HG03558 (cell line): ENCODE results near the gene FRMD5.

Experiments used
- ATAC-seq: cut with Tn5 transposase; IDR thresholded peaks from one replicate; pipeline ENCODE4 v1.9.1; 2021; ENCODE audit warnings: moderate number of reproducible peaks; ENCODE audit not compliant: unreplicated experiment; ENCODE audit errors: extremely low read depth

Gene FRMD5

DNA sequence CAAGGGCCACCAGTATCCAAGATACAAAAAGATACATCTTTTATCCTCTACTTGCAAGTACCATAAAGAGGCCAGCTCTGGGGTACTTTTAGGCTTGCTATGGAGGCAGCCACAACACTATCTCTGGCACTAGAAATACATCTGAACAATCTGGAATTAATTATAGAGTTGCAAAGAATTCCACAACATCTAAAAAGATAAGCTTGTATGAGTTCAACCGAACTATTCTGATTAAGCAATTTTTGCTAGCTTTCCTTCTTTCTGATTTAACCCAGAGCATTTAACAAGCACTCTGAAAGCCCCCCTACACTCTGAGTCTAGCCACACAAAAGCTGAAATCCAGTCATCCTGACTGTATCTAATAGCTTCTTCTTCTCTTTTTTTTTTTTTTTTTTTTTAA is 95.4 kb downstream of the FRMD5 start:
- ATAC-seq = no peak

GRCh38 chr15:44097552-44097951 is 97.5 kb downstream of the FRMD5 start:
- ATAC-seq = no peak

DNA sequence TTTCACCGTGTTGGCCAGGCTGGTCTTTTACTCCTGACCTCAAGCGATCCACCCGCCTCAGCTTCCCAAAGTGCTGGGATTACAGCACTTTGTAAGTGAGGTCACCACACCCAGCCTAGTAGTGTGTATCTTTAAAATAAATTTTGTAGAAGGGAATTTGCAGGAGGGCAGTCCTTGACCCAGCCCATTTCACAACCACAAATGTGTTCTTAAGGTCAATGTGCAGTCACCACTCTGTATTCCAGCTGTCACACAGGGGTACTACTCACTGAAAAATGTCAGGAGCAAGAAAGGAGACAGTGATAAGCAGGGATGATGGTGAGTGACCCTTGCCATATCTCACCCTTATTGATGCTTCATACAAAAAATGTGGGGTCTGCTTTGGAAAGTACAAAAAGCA is 98.5 kb downstream of the FRMD5 start:
- ATAC-seq = no peak

- no peak for ATAC-seq
Measured at GRCh38 chr15:44094781-44095180, 100.3 kb downstream of the FRMD5 start.

DNA sequence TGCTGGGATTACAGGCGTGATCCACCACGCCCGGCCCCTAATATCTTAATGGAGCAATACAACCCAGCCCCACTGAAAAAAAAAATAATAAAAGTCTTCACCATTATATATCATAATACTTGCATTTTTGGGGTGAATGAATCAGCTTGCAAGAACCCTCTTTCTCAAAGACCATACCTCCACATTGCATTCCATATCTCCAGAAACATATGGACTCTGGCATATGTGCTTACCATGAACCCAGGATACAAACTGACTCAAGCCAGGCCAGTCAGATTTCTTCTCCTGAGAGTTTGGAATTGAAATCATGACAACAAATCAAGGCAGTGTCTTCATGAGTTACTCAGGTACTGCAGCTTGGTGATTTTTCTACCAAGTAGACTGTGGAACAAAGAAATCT is 101.2 kb downstream of the FRMD5 start:
- no peak for ATAC-seq

DNA sequence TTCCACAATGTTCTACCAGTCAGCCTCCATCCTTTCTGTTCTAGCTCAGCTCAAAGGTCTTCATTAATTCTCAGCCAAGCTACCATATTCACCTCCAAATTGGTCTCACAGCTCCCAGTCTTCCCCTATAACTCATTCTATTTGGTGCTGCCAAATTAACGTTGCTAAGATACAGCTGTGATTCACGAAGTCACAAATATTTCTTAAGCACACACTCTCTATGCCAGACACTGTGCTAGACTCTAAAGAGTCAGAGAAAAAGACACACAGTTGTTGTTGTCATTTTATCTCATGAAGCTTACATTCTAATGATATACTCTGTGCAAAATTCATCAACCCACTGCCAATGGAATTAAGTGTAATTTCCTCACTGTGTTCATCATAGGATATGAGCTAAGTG is 102.8 kb downstream of the FRMD5 start:
- ATAC-seq = no peak

DNA sequence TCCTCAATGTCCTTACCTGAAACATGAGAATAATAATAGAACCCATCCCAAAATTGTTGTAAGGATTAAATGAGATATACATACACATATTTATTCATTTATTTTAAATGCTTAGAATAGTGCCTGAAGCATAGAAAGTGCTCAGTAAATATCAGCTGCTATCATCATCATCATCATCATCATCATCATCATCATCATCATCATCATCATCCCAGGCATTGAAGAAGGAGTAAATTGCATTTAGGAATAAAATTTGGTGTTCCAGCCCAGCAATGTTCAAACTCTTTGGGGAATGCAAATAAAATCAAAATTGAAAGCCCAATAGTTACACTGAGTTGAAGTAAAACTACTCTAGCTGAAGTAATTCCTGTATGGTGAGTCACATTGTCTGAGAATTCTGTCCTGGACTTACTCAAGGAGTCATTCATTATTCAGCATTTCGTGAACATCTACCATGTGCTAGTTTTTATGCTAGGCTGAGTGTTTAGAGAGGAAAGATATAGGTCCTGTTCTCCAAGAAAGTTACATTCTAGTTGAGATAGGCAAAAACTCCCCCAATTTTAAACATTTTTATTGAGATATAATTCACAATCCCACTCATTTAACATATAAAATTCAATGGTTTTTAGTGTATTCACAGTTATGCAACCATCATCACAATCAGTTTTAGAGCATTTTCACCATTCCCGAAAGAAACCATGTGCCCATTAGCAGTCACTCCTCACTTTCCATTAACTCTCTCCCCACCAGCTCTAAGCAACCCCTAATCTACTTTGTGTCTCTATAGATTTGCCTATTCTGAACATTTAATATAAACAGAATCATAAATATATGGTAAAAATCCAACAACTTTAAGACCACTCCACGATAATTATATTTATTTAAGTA is 107.2 kb downstream of the FRMD5 start:
- no peak for ATAC-seq

DNA sequence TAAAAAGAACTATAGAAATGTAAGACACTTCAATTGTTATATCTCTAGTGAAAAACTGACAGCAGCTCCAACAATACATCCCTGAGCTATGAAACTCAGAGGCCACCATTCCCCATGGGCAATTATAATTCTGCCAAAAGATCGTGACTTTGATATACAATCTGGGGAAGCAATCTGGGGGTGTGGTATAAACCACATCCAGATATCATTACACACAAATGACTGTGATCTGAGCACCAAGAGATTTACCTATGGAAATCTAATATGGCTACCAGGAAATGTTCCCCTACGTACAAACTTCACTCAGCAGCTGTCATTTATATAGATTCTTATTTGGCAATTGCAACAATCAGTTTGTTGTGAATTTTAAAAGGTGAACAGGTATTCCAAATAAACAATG is 110.3 kb downstream of the FRMD5 start:
- no peak for ATAC-seq

GRCh38 chr15:44084171-44084570 is 110.9 kb downstream of the FRMD5 start:
- no peak for ATAC-seq

DNA sequence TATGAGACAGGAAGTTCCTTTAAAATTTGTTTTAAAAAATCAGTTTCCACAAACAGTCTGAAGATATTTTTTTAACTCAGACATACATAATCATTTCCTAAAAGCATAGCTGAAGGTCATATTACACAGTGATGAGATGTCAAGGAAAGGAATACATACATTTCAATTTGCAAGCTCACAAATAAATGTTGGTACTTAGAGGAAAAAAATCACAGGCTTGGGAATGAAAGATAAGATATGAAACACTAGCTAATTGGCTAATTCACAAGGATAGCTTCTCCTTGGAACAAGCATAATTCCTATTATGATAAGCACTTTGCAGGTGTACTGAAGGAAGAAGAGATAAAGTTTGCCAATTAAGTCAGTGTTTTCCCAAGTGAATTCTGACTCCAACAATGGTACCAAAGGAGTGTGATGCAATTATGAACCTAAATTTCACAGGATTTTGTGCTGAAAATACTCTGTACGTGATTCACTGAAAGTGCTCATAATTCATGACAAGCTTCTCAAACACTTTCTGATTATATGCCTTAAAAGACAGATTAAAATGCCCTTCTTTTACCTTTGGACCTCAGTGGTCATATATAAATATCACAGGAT is 112.4 kb downstream of the FRMD5 start:
- ATAC-seq = no peak

GRCh38 chr15:44081026-44082013 is 113.8 kb downstream of the FRMD5 start:
- no peak for ATAC-seq

DNA sequence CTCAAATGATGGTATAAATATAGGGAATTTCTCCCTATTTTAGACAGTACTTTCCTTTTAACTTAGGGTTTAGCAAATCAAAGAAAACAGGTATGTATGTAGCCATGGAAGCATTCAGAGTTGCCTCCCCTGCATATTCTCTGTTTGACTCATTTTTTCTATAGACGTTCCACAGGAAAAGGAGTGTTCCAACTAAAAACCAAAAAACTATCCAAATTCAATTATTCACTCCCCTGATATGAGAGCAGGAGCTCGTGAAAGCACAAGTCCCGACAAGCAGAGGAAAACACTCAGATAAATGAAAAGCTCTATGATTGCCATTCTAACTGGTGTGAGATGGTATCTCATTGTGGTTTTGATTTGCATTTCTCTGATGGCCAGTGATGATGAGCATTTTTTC is 119.5 kb downstream of the FRMD5 start:
- ATAC-seq = no peak

GRCh38 chr15:44069489-44069888 is 125.6 kb downstream of the FRMD5 start:
- no peak for ATAC-seq

DNA sequence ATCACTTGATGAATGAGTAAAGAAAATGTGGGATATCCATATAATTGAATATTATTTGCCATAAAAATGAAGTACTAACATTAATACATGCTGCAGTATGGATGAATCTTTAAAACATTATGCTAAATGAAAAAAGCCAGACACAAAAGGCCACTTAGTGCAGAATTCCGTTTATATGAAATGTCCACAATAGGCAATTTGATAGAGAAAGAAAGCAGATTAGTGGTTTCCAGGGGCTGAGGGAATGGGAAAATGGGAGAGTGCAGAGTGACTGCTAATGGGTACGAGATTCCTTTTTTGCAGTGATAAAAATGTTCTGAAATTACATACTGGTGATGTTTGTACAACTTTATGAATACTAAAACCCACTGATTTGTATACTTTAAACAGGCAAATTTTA is 126.7 kb downstream of the FRMD5 start:
- no peak for ATAC-seq

DNA sequence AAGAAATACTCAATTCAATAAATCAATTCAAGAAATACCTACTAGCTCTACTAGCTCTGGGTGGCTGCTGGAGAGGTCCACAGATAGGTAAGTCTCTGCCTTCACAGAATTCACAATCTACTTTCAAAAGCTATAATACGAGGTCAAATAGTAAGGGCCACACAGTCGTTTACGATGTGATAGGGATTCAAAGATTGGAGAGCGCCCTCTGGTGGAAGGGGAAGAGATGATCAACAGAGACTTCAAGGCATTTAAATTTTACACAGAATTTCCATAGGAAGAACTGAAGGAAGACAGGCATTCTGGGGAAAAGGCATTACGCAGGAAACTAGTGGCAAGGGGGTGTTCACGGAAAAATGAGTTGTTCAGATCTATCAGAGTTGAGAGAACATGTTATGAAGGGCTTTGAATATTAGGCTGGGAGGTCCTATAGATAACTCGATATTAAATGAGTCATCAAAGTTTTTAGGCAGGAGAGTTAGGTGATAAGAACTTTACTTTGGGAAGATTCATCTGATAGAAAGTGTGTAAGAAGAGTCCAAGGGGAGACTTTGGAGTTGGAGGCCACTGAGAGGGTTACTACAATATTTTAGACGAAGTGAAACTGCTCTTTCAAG is 128.8 kb downstream of the FRMD5 start:
- no peak for ATAC-seq

- ATAC-seq = no peak
Measured at GRCh38 chr15:44064706-44065105, 130.4 kb downstream of the FRMD5 start.

DNA sequence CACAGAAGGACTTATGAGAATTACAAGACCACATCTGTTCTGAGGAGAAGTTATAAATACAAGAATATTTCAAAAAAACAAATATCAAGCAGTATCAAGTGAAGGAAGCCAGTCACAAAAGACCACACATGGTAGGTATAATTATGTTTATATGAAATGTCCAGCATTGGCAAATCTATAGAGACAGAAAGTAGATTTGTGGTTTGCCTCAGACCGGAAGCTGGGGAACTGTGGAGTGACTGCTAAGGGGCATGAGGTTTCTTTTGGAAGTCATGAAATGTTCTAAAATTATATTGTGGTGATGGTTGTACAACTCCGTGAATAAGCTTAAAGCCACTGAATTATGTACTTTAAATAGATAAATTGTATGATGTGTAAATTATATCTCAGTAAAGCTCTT is 136.9 kb downstream of the FRMD5 start:
- ATAC-seq = no peak

GRCh38 chr15:44045661-44046060 is 149.4 kb downstream of the FRMD5 start:
- ATAC-seq = no peak

GRCh38 chr15:44045217-44045616 is 149.9 kb downstream of the FRMD5 start:
- ATAC-seq = no peak

DNA sequence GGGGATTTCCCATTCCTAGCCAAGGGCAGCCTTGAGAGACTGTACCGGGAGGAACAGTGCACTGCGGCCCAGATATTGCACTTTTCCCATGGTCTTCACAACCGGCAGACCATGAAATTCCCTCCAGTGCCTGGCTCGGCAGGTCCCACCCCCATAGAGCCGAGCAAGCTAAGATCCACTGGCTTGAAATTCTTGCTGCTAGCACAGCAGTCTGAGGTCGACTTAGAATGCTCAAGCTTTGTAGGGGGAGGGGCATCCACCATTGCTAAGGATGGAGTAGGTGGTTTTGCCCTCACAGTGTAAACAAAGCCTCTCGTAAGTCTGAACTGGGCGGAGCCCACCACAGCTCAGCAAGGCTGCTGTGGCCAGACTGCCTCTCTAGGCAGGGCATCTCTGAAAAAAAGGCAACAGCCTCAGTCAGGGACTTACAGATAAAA is 156.3 kb downstream of the FRMD5 start:
- ATAC-seq = no peak
